ENCODE results near the gene POU2F1. TPM values are rescaled to one million over a fixed set of nuclear protein-coding genes. Genes with fewer than 3 reads are reported as not detected.

Gene POU2F1
- total and polyA plus RNA-seq, 2 donors = 2.6 to 4.1 TPM

- WGBS = 95% methylated on average over 6 of the region's 6 CpGs
- H3K4me1 ChIP-seq (ENCODE audit: control insufficient read depth in 2 of 2, insufficient read depth in 2 of 2, low read length in 2 of 2) = no peaks in the 10 kb centered on the region
- no peak overlapping the region for H3K4me3 ChIP-seq (ENCODE audit: low read length in 2 of 2)
- H3K27me3 ChIP-seq (ENCODE audit: control insufficient read depth in 2 of 2, insufficient read depth in 1 of 2, low read length in 1 of 2) = no peaks in the 10 kb centered on the region
- DNase-seq (ENCODE audit: low read depth in 6 of 9, low spot score in 9 of 9) = no peak
- H3K36me3 ChIP-seq (ENCODE audit: control insufficient read depth in 2 of 2, insufficient read depth in 2 of 2, low read length in 1 of 2) = no peaks in the 10 kb centered on the region
- no peaks in the 10 kb centered on the region for H3K9me3 ChIP-seq (ENCODE audit: control insufficient read depth in 2 of 2, insufficient read depth in 1 of 2, low read length in 1 of 2)
- no peak overlapping the region for H3K27ac ChIP-seq (ENCODE audit: low read depth in 1 of 2, low read length in 1 of 2)
These were observed 34.6 kb upstream of the POU2F1 start for GRCh38 chr1:167185974-167186657.

GRCh38 chr1:167186771-167187170 is 33.9 kb upstream of the POU2F1 start:
- 96% methylated on average over 2 of the region's 2 CpGs for WGBS
- Histone ChIP-seq H3K36me3 (ENCODE audit: control insufficient read depth in 2 of 2, insufficient read depth in 2 of 2, low read length in 1 of 2) (no peaks in the 10 kb centered on the region), H3K27me3 (ENCODE audit: control insufficient read depth in 2 of 2, insufficient read depth in 1 of 2, low read length in 1 of 2) (no peaks in the 10 kb centered on the region), H3K9me3 (ENCODE audit: control insufficient read depth in 2 of 2, insufficient read depth in 1 of 2, low read length in 1 of 2) (no peaks in the 10 kb centered on the region), H3K27ac (ENCODE audit: low read depth in 1 of 2, low read length in 1 of 2) (no peak overlapping the region), H3K4me1 (ENCODE audit: control insufficient read depth in 2 of 2, insufficient read depth in 2 of 2, low read length in 2 of 2) (no peaks in the 10 kb centered on the region), H3K4me3 (ENCODE audit: low read length in 2 of 2) (no peak overlapping the region)
- no peak for DNase-seq (ENCODE audit: low read depth in 6 of 9, low spot score in 9 of 9)

- H3K27ac ChIP-seq (ENCODE audit: low read depth in 1 of 2, low read length in 1 of 2) = no peak overlapping the region
- no peaks in the 10 kb centered on the region for H3K9me3 ChIP-seq (ENCODE audit: control insufficient read depth in 2 of 2, insufficient read depth in 1 of 2, low read length in 1 of 2)
- WGBS = 96% methylated on average over 9 of the region's 9 CpGs
These were observed 29.9 kb upstream of the POU2F1 start for GRCh38 chr1:167190747-167191237.

GRCh38 chr1:167191958-167192357 is 28.7 kb upstream of the POU2F1 start:
- no peaks in the 10 kb centered on the region for H3K9me3 ChIP-seq (ENCODE audit: control insufficient read depth in 2 of 2, insufficient read depth in 1 of 2, low read length in 1 of 2)
- no peaks in the 10 kb centered on the region for H3K36me3 ChIP-seq (ENCODE audit: control insufficient read depth in 2 of 2, insufficient read depth in 2 of 2, low read length in 1 of 2)
- DNase-seq (ENCODE audit: low read depth in 6 of 9, low spot score in 9 of 9) = no peak
- 98% methylated on average over 1 of the region's 1 CpG for WGBS
- no peak overlapping the region for H3K27ac ChIP-seq (ENCODE audit: low read depth in 1 of 2, low read length in 1 of 2)
- H3K27me3 ChIP-seq (ENCODE audit: control insufficient read depth in 2 of 2, insufficient read depth in 1 of 2, low read length in 1 of 2) = no peaks in the 10 kb centered on the region
- H3K4me1 ChIP-seq (ENCODE audit: control insufficient read depth in 2 of 2, insufficient read depth in 2 of 2, low read length in 2 of 2) = no peaks in the 10 kb centered on the region
- H3K4me3 ChIP-seq (ENCODE audit: low read length in 2 of 2) = no peak overlapping the region

More at GRCh38 chr1:167190747-167191237, 29.9 kb upstream of the POU2F1 start:
- Histone ChIP-seq H3K27me3 (ENCODE audit: control insufficient read depth in 2 of 2, insufficient read depth in 1 of 2, low read length in 1 of 2) (no peaks in the 10 kb centered on the region), H3K4me1 (ENCODE audit: control insufficient read depth in 2 of 2, insufficient read depth in 2 of 2, low read length in 2 of 2) (no peaks in the 10 kb centered on the region), H3K4me3 (ENCODE audit: low read length in 2 of 2) (no peak overlapping the region), H3K36me3 (ENCODE audit: control insufficient read depth in 2 of 2, insufficient read depth in 2 of 2, low read length in 1 of 2) (no peaks in the 10 kb centered on the region)
- no peak for DNase-seq (ENCODE audit: low read depth in 6 of 9, low spot score in 9 of 9)

DNA sequence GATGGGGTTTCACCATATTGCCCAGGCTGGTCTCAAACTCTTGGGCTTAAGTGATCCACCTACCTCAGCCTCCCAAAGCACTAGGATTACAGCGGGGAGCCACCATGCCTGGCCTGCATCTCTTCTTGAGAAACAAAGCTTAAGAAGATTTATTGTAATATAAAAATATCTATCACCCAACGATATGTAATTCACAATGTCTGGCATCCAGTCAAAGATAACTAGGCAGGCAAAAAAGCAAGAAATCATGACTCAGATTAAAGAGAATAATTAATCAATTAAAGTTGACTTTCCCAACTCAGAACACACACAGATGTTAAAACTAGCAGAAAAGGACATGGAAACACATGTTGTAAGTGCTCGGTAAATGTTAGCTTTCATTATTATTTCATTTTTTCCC is 26.5 kb upstream of the POU2F1 start:
- no peak for DNase-seq (ENCODE audit: low read depth in 6 of 9, low spot score in 9 of 9)
- H3K36me3 ChIP-seq (ENCODE audit: control insufficient read depth in 2 of 2, insufficient read depth in 2 of 2, low read length in 1 of 2) = no peaks in the 10 kb centered on the region
- no peaks in the 10 kb centered on the region for H3K4me1 ChIP-seq (ENCODE audit: control insufficient read depth in 2 of 2, insufficient read depth in 2 of 2, low read length in 2 of 2)
- no peaks in the 10 kb centered on the region for H3K27me3 ChIP-seq (ENCODE audit: control insufficient read depth in 2 of 2, insufficient read depth in 1 of 2, low read length in 1 of 2)
- H3K4me3 ChIP-seq (ENCODE audit: low read length in 2 of 2) = no peak overlapping the region
- H3K27ac ChIP-seq (ENCODE audit: low read depth in 1 of 2, low read length in 1 of 2) = no peak overlapping the region
- H3K9me3 ChIP-seq (ENCODE audit: control insufficient read depth in 2 of 2, insufficient read depth in 1 of 2, low read length in 1 of 2) = no peaks in the 10 kb centered on the region
- 98% methylated on average over 3 of the region's 3 CpGs for WGBS

DNA sequence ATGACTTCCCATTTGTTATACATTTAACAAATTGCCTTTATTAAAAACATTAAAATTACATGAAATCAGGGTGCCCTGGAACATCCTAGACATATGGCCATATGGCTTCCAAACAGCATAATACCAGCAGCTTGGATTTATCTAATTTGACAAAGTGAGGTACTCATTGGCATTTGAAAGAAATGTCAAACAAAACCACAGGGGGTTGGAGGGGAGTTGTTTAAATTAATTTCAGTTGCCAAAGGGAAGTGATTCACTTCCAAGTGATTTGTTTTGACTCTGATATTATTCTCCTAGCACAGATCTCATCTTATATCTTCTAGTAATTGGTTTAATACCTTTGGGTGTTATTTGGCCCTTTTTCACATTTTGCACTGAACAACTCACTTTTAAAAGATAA is 24.5 kb upstream of the POU2F1 start:
- Histone ChIP-seq H3K4me1 (ENCODE audit: control insufficient read depth in 2 of 2, insufficient read depth in 2 of 2, low read length in 2 of 2) (no peaks in the 10 kb centered on the region), H3K9me3 (ENCODE audit: control insufficient read depth in 2 of 2, insufficient read depth in 1 of 2, low read length in 1 of 2) (no peaks in the 10 kb centered on the region), H3K4me3 (ENCODE audit: low read length in 2 of 2) (no peak overlapping the region), H3K27ac (ENCODE audit: low read depth in 1 of 2, low read length in 1 of 2) (no peak overlapping the region), H3K27me3 (ENCODE audit: control insufficient read depth in 2 of 2, insufficient read depth in 1 of 2, low read length in 1 of 2) (no peaks in the 10 kb centered on the region), H3K36me3 (ENCODE audit: control insufficient read depth in 2 of 2, insufficient read depth in 2 of 2, low read length in 1 of 2) (no peaks in the 10 kb centered on the region)
- DNase-seq (ENCODE audit: low read depth in 6 of 9, low spot score in 9 of 9) = no peak

DNA sequence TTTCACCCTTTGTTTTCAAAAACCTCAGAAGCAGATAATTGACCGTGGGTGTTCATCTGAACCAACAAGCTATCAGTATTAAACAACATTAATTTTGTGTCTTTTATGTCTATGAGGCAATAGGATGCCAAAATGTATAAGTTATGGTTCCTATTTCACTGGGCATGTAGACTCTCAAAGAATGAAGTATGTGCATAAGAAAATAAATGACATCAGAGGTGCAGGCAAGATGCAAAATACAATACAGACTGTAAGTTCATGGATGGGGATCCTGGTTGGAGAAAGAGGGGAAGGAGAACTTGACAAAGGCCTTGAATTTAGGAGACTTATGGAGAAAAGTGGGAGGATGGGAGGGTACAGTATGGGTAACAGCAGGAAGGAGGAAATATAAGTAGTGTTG is 23.4 kb upstream of the POU2F1 start:
- Histone ChIP-seq H3K36me3 (ENCODE audit: control insufficient read depth in 2 of 2, insufficient read depth in 2 of 2, low read length in 1 of 2) (no peaks in the 10 kb centered on the region), H3K27me3 (ENCODE audit: control insufficient read depth in 2 of 2, insufficient read depth in 1 of 2, low read length in 1 of 2) (no peaks in the 10 kb centered on the region), H3K4me1 (ENCODE audit: control insufficient read depth in 2 of 2, insufficient read depth in 2 of 2, low read length in 2 of 2) (no peaks in the 10 kb centered on the region), H3K4me3 (ENCODE audit: low read length in 2 of 2) (no peak overlapping the region), H3K9me3 (ENCODE audit: control insufficient read depth in 2 of 2, insufficient read depth in 1 of 2, low read length in 1 of 2) (no peaks in the 10 kb centered on the region), H3K27ac (ENCODE audit: low read depth in 1 of 2, low read length in 1 of 2) (no peak overlapping the region)
- 66% methylated on average over 1 of the region's 1 CpG for WGBS
- no peak for DNase-seq (ENCODE audit: low read depth in 6 of 9, low spot score in 9 of 9)

DNA sequence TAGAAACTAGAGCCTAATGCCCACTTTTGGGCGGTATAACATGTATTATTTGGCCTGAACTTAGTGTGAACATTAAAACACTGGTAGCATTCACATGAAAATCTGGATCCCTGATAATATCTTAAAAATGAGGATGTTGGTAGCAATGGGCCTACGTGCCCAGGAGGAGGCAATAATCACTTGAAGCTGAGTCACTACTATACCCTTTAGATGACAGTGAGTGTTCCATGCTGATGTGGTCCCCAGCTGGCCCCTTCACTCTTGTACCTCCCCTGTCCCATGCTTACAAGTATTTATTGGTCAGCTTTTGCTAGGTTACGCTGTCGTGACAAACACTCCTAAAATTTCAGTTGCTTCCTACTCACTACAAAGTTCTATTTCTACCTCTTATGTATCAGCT is 23.0 kb upstream of the POU2F1 start:
- Histone ChIP-seq H3K27ac (ENCODE audit: low read depth in 1 of 2, low read length in 1 of 2) (no peak overlapping the region), H3K9me3 (ENCODE audit: control insufficient read depth in 2 of 2, insufficient read depth in 1 of 2, low read length in 1 of 2) (no peaks in the 10 kb centered on the region), H3K4me1 (ENCODE audit: control insufficient read depth in 2 of 2, insufficient read depth in 2 of 2, low read length in 2 of 2) (no peaks in the 10 kb centered on the region), H3K36me3 (ENCODE audit: control insufficient read depth in 2 of 2, insufficient read depth in 2 of 2, low read length in 1 of 2) (no peaks in the 10 kb centered on the region), H3K4me3 (ENCODE audit: low read length in 2 of 2) (no peak overlapping the region), H3K27me3 (ENCODE audit: control insufficient read depth in 2 of 2, insufficient read depth in 1 of 2, low read length in 1 of 2) (no peaks in the 10 kb centered on the region)
- no peak for DNase-seq (ENCODE audit: low read depth in 6 of 9, low spot score in 9 of 9)
- WGBS = 94% methylated on average over 4 of the region's 4 CpGs

- Histone ChIP-seq H3K9me3 (ENCODE audit: control insufficient read depth in 2 of 2, insufficient read depth in 1 of 2, low read length in 1 of 2) (no peaks in the 10 kb centered on the region), H3K4me3 (ENCODE audit: low read length in 2 of 2) (no peak overlapping the region), H3K27ac (ENCODE audit: low read depth in 1 of 2, low read length in 1 of 2) (no peak overlapping the region), H3K4me1 (ENCODE audit: control insufficient read depth in 2 of 2, insufficient read depth in 2 of 2, low read length in 2 of 2) (no peaks in the 10 kb centered on the region), H3K27me3 (ENCODE audit: control insufficient read depth in 2 of 2, insufficient read depth in 1 of 2, low read length in 1 of 2) (no peaks in the 10 kb centered on the region), H3K36me3 (ENCODE audit: control insufficient read depth in 2 of 2, insufficient read depth in 2 of 2, low read length in 1 of 2) (no peaks in the 10 kb centered on the region)
- WGBS = 95% methylated on average over 5 of the region's 5 CpGs
- no peak for DNase-seq (ENCODE audit: low read depth in 6 of 9, low spot score in 9 of 9)
These were observed 22.1 kb upstream of the POU2F1 start for GRCh38 chr1:167198518-167199133.

Data from thymus (tissue), 11 donors.